ENCODE measurements around the gene AP3S2. TPM values are rescaled to one million over a fixed set of nuclear protein-coding genes. Genes with fewer than 3 reads are reported as not detected.

The AP3S2 gene
- total and polyA plus RNA-seq, 2 donors from 2014 or later = 17.5 to 42.9 TPM

GRCh38 chr15:89883518-89883917, 10.3 kb downstream of the AP3S2 start:
- Histone ChIP-seq H3K27me3 (ENCODE audit: control insufficient read depth, insufficient read depth, low read length) (no peaks in the 10 kb centered on the region), H3K4me3 (ENCODE audit: low read length in 3 of 3) (no peak overlapping the region), H3K9me3 (ENCODE audit: control insufficient read depth in 2 of 3, insufficient read depth in 1 of 3, low read length in 3 of 3) (no peaks in the 10 kb centered on the region), H3K36me3 (ENCODE audit: control insufficient read depth in 2 of 3, insufficient read depth in 3 of 3, low read length in 3 of 3) (peaks cover 2 to 27% (median 15%) of the 10 kb centered on the region in 3 donors), H3K27ac (ENCODE audit: low read depth in 2 of 2, low read length in 2 of 2) (no peak overlapping the region), H3K4me1 (ENCODE audit: control insufficient read depth in 2 of 3, insufficient read depth in 2 of 3, low read depth in 1 of 3, low read length in 3 of 3) (no peaks in the 10 kb centered on the region), H3K9ac (ENCODE audit: low read length in 3 of 3) (no peak overlapping the region)
- intact Hi-C loops (cut with DNase I) = no loop called here
- no peak for DNase-seq
- no peak for FAIRE-seq
- no peak for TF ChIP-seq CTCF (IDR thresholded peaks at IDR 0.05; ENCODE audit: borderline replicate concordance, extremely low read depth, insufficient read depth)

GRCh38 chr15:89880727-89881126, 13.1 kb downstream of the AP3S2 start:
- no peak for FAIRE-seq
- no peak for DNase-seq
- no peak overlapping the region for H3K9ac ChIP-seq (ENCODE audit: low read length in 3 of 3)
- H3K4me3 ChIP-seq (ENCODE audit: low read length in 3 of 3) = no peak overlapping the region
- no peak overlapping the region for H3K27ac ChIP-seq (ENCODE audit: low read depth in 2 of 2, low read length in 2 of 2)
- TF ChIP-seq CTCF (IDR thresholded peaks at IDR 0.05; ENCODE audit: borderline replicate concordance, extremely low read depth, insufficient read depth) = no peak
- H3K36me3 ChIP-seq (ENCODE audit: control insufficient read depth in 2 of 3, insufficient read depth in 3 of 3, low read length in 3 of 3) = peaks cover 2 to 27% (median 16%) of the 10 kb centered on the region in 3 donors
- intact Hi-C loops (cut with DNase I) = no loop called here
- H3K4me1 ChIP-seq (ENCODE audit: control insufficient read depth in 2 of 3, insufficient read depth in 2 of 3, low read depth in 1 of 3, low read length in 3 of 3) = no peaks in the 10 kb centered on the region
- no peaks in the 10 kb centered on the region for H3K9me3 ChIP-seq (ENCODE audit: control insufficient read depth in 2 of 3, insufficient read depth in 1 of 3, low read length in 3 of 3)
- no peaks in the 10 kb centered on the region for H3K27me3 ChIP-seq (ENCODE audit: control insufficient read depth, insufficient read depth, low read length)

- Histone ChIP-seq H3K9ac (ENCODE audit: low read length in 3 of 3) (no peak overlapping the region), H3K27ac (ENCODE audit: low read depth in 2 of 2, low read length in 2 of 2) (no peak overlapping the region), H3K27me3 (ENCODE audit: control insufficient read depth, insufficient read depth, low read length) (no peaks in the 10 kb centered on the region), H3K4me3 (ENCODE audit: low read length in 3 of 3) (no peak overlapping the region), H3K9me3 (ENCODE audit: control insufficient read depth in 2 of 3, insufficient read depth in 1 of 3, low read length in 3 of 3) (no peaks in the 10 kb centered on the region), H3K36me3 (ENCODE audit: control insufficient read depth in 2 of 3, insufficient read depth in 3 of 3, low read length in 3 of 3) (peaks cover 0 to 22% (median 14%) of the 10 kb centered on the region in 3 donors), H3K4me1 (ENCODE audit: control insufficient read depth in 2 of 3, insufficient read depth in 2 of 3, low read depth in 1 of 3, low read length in 3 of 3) (no peaks in the 10 kb centered on the region)
- DNase-seq = no peak
- no peak for TF ChIP-seq CTCF (IDR thresholded peaks at IDR 0.05; ENCODE audit: borderline replicate concordance, extremely low read depth, insufficient read depth)
- FAIRE-seq = no peak
- intact Hi-C loops (cut with DNase I) = loop anchor here (5.0 kb wide), 1 partner anchor 121 kb away; no protein-coding TSS in a partner anchor
Observed at GRCh38 chr15:89878323-89878722, 15.5 kb downstream of the AP3S2 start.

GRCh38 chr15:89877083-89877425, 16.7 kb downstream of the AP3S2 start:
- FAIRE-seq (no peak), DNase-seq (no peak)
- no peak overlapping the region for H3K27ac ChIP-seq (ENCODE audit: low read depth in 2 of 2, low read length in 2 of 2)
- no peaks in the 10 kb centered on the region for H3K9me3 ChIP-seq (ENCODE audit: control insufficient read depth in 2 of 3, insufficient read depth in 1 of 3, low read length in 3 of 3)
- H3K36me3 ChIP-seq (ENCODE audit: control insufficient read depth in 2 of 3, insufficient read depth in 3 of 3, low read length in 3 of 3) = peaks cover 0 to 18% (median 15%) of the 10 kb centered on the region in 3 donors
- no peak for TF ChIP-seq CTCF (IDR thresholded peaks at IDR 0.05; ENCODE audit: borderline replicate concordance, extremely low read depth, insufficient read depth)
- intact Hi-C loops (cut with DNase I) = loop anchor here (5.0 kb wide), 1 partner anchor 120 kb away; no protein-coding TSS in a partner anchor
- H3K9ac ChIP-seq (ENCODE audit: low read length in 3 of 3) = no peak overlapping the region
- no peak overlapping the region for H3K4me3 ChIP-seq (ENCODE audit: low read length in 3 of 3)
- H3K27me3 ChIP-seq (ENCODE audit: control insufficient read depth, insufficient read depth, low read length) = no peaks in the 10 kb centered on the region
- no peaks in the 10 kb centered on the region for H3K4me1 ChIP-seq (ENCODE audit: control insufficient read depth in 2 of 3, insufficient read depth in 2 of 3, low read depth in 1 of 3, low read length in 3 of 3)
